Uterus (tissue), 4 donors: ENCODE measurements around the gene PODN. TPM values are rescaled to one million over a fixed set of nuclear protein-coding genes. Genes with fewer than 3 reads are reported as not detected.

Source experiments
- DNase-seq, 2 donors: peaks; one replicate each; pipeline ENCODE4 v3.0.0-alpha.2; 2019 to 2020
- H3K27ac ChIP-seq, 2 donors: fragments of 200-600 bp; sonication (generic); 1 replicate in 1 of 2; 2 replicates in 1 of 2; pipeline ENCODE4 v1.5.1; 2016 to 2018
- H3K27me3 ChIP-seq, 2 donors: fragments of 200-600 bp; sonication (generic); one replicate each; pipeline ENCODE4 v1.5.1; 2018 to 2019; ENCODE audit warnings: control low read depth in 1 of 2
- H3K36me3 ChIP-seq, 2 donors: fragments of 200-600 bp; sonication (generic); one replicate each; pipeline ENCODE4 v1.5.1; 2019; ENCODE audit warnings: control low read depth in 1 of 2
- H3K4me1 ChIP-seq, 2 donors: fragments of 200-600 bp; sonication (generic); one replicate each; pipeline ENCODE4 v1.5.1; 2018 to 2019; ENCODE audit warnings: control low read depth in 1 of 2
- H3K4me3 ChIP-seq, 2 donors: fragments of 200-600 bp; sonication (generic); 1 replicate in 1 of 2; 2 replicates in 1 of 2; pipeline ENCODE4 v1.5.1; 2018 to 2019; ENCODE audit warnings: mild to moderate bottlenecking in 1 of 2
- H3K9me3 ChIP-seq, 2 donors: fragments of 200-600 bp; sonication (generic); one replicate each; pipeline ENCODE4 v1.5.1; 2019; ENCODE audit warnings: control low read depth in 1 of 2
- POLR2A ChIP-seq, 2 donors: fragments of 450-650 bp; IDR thresholded peaks; one replicate each; pipeline ENCODE4 v1.6.1; 2016; ENCODE audit warnings: antibody characterized with exemption in 2 of 2, mild to moderate bottlenecking in 1 of 2, moderate library complexity in 1 of 2
- intact Hi-C: fragments of 100-400 bp; cut with DNase I; formaldehyde crosslinking; loops from one replicate; pipeline ENCODE4 v1.15.1; 2023; ENCODE audit warnings: low total_unique reads
- small RNA-seq: library from RNA; depleted of rRNA; stranded (forward); fragments of <200 nt; gene quantifications from one replicate; pipeline ENCODE3, GENCODE V24; 2016
- total RNA-seq, 4 donors: library from RNA; depleted of rRNA in 3 of 4; stranded (reverse); fragments of >200 nt in 3 of 4; gene quantifications; one replicate each; pipeline versions ENCODE4 v1.1.0 to v1.2.4, GENCODE V29; 2014 to 2023
- TF ChIP-seq, protein P1 (sequence below), 4 experiments: fragments of 200-600 bp in 2 of 4; fragments of 450-650 bp in 2 of 4; sonication (generic) in 2 of 4; IDR thresholded peaks; one replicate each; pipeline ENCODE4 v1.5.1; 2016 to 2019; ENCODE audit warnings: antibody characterized with exemption in 4 of 4, mild to moderate bottlenecking in 2 of 4, moderate library complexity in 1 of 4
- donor health status: DM: yes; HTN: yes; CAD: no.

Gene PODN
- total RNA-seq, 4 donors from 2014 or later: 20.9 to 100 (median 71.8) TPM

DNA sequence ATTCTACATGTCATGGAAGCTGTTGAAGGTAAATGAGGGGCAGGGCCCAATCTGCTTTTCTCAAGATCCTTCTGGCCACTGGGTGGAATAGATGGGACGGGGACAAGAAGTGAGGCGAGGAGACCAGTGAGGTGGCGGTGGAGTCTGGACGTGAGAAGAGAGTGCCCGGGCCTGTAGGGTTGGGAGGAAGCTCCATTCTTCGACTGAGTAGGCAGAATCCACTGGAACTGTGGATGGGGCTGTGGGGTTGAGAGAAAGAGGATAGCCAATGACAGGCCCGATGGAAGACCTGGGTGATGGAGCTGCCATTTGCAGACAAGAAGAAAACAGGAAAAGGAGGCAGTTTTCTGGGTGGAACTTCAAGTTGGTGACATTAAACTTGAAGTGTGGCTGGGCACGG is 70.2 kb downstream of the PODN start:
- no peaks in the 10 kb centered on the region for H3K27me3 ChIP-seq
- intact Hi-C loops: no loop called here
- H3K36me3 ChIP-seq: no peaks in the 10 kb centered on the region
- peaks cover 0 to 5% of the 10 kb centered on the region in 2 donors for H3K4me1 ChIP-seq
- H3K4me3 ChIP-seq: no peak overlapping the region
- peak; percentile 9 to 14 for DNase-seq
- TF ChIP-seq, protein P1, sequence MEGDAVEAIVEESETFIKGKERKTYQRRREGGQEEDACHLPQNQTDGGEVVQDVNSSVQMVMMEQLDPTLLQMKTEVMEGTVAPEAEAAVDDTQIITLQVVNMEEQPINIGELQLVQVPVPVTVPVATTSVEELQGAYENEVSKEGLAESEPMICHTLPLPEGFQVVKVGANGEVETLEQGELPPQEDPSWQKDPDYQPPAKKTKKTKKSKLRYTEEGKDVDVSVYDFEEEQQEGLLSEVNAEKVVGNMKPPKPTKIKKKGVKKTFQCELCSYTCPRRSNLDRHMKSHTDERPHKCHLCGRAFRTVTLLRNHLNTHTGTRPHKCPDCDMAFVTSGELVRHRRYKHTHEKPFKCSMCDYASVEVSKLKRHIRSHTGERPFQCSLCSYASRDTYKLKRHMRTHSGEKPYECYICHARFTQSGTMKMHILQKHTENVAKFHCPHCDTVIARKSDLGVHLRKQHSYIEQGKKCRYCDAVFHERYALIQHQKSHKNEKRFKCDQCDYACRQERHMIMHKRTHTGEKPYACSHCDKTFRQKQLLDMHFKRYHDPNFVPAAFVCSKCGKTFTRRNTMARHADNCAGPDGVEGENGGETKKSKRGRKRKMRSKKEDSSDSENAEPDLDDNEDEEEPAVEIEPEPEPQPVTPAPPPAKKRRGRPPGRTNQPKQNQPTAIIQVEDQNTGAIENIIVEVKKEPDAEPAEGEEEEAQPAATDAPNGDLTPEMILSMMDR (IDR thresholded peaks at IDR 0.05): no peak
- TF ChIP-seq POLR2A (IDR thresholded peaks at IDR 0.05): no peak
- no peaks in the 10 kb centered on the region for H3K9me3 ChIP-seq
- peak overlapping the region in 1 of 2 donors; percentile 89 for H3K27ac ChIP-seq

DNA sequence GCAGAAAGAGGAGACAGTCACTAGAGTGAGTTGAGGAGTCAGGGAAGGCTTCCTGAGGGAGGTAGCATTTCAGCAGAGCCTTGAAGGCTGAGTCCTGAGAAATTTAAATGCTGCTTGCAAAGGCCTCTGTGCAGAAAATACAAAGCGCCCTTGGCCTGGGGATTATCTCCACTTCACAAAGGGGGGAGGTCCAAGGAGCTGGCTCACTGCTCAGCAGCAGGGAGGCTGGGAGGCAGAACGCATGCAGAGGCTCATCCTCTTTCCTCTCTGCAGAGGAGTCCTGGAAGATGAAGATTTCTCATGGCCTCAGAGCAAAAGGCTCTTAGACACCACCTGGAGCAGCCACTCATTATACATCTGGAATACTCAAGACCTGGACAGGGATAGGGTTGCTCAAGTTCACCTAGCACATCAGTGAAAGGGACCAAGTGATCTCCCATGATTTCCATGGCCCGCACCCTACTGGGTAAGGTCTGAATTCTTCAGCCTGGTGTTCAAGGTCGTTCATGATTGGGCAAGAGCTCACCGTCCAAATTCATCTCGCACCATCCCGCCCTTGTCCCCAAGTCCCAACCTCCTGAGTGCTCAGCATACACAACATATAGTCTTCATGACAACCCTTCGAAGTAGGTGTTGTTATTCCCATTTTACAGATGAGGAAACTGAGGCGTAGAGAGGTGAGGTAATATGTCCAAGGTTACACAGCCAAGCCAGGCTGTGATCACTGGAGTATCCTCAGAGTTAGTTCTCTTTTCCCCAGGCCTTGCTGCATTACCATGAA is 71.4 kb downstream of the PODN start:
- TF ChIP-seq POLR2A (IDR thresholded peaks at IDR 0.05): no peak
- TF ChIP-seq, protein P1 (IDR thresholded peaks at IDR 0.05): no peak
- no peaks in the 10 kb centered on the region for H3K27me3 ChIP-seq
- no peak overlapping the region for H3K4me3 ChIP-seq
- no peaks in the 10 kb centered on the region for H3K9me3 ChIP-seq
- no peak overlapping the region for H3K27ac ChIP-seq
- DNase-seq: peak in 1 of 2 donors; percentile 7
- intact Hi-C loops: no loop called here
- peaks cover 0 to 5% of the 10 kb centered on the region in 2 donors for H3K4me1 ChIP-seq
- no peaks in the 10 kb centered on the region for H3K36me3 ChIP-seq

- TF ChIP-seq POLR2A (IDR thresholded peaks at IDR 0.05): no peak
- TF ChIP-seq, protein P1 (IDR thresholded peaks at IDR 0.05): no peak
- no peaks in the 10 kb centered on the region for H3K27me3 ChIP-seq
- no peaks in the 10 kb centered on the region for H3K36me3 ChIP-seq
- no peak overlapping the region for H3K27ac ChIP-seq
- intact Hi-C loops: no loop called here
- H3K9me3 ChIP-seq: no peaks in the 10 kb centered on the region
- DNase-seq: peak in 1 of 2 donors; percentile 6
- H3K4me1 ChIP-seq: peaks cover 0 to 5% of the 10 kb centered on the region in 2 donors
- H3K4me3 ChIP-seq: no peak overlapping the region
Observed at GRCh38 chr1:53134042-53134485, 72.1 kb downstream of the PODN start.

Small RNA genes within 50 kb of the gene (small RNA-seq; reads per million reads assigned to genes)
- not detected for gene HIGD1AP11

Other genes starting within 250 kb of the PODN start
- gene ZYG11A, start 219.5 kb upstream of the PODN start, total RNA-seq: under 1 TPM in 2 of 4 donors, not detected in 2; 0.12 to 0.35 TPM
- gene ECHDC2, start 140.5 kb upstream of the PODN start, total RNA-seq: 100 to 1,000 TPM in 1 of 4 donors, 10 to 100 TPM in 3; 32.0 to 256 (median 90.6) TPM
- 100 to 1,000 TPM in 1 of 4 donors, 10 to 100 TPM in 3; 29.2 to 151 (median 84.6) TPM for gene SCP2, start 134.9 kb upstream of the PODN start, total RNA-seq
- gene SLC1A7, start 80.4 kb downstream of the PODN start, total RNA-seq: under 1 TPM in 1 of 4 donors, not detected in 3; 0.24 TPM
- gene CPT2, start 134.6 kb downstream of the PODN start, total RNA-seq: 10 to 100 TPM in 2 of 4 donors, 1 to 10 TPM in 2; 2.4 to 83.3 (median 10.2) TPM
- gene CZIB, start 158.4 kb downstream of the PODN start, total RNA-seq: 10 to 100 TPM; 78.9 to 81.9 (median 80.6) TPM
- 10 to 100 TPM; 31.6 to 60.9 (median 45.2) TPM for gene MAGOH, start 176.3 kb downstream of the PODN start, total RNA-seq